HuH-7.5 (cell line): Measurements from ENCODE around the gene SSBP3.

Experiments used
- DNase-seq: peaks from one replicate; pipeline ENCODE4 v3.0.0; 2011; ENCODE audit warnings: low spot score

SSBP3 gene

GRCh38 chr1:54409156-54410142, 3.3 kb upstream of the SSBP3 start:
- no peak for DNase-seq

GRCh38 chr1:54408147-54409066, 2.2 kb upstream of the SSBP3 start:
- no peak for DNase-seq

- peak; percentile 87 for DNase-seq
Measured at GRCh38 chr1:54407404-54408146, 1.4 kb upstream of the SSBP3 start.

GRCh38 chr1:54407154-54407403, 885 bp upstream of the SSBP3 start:
- no peak for DNase-seq

GRCh38 chr1:54405898-54406293, 298 bp downstream of the SSBP3 start:
- DNase-seq, result no peak

- peak; percentile 42 for DNase-seq
Measured at GRCh38 chr1:54404939-54405897, 976 bp downstream of the SSBP3 start.

- DNase-seq, result no peak
Measured at GRCh38 chr1:54404263-54404662, 1.9 kb downstream of the SSBP3 start.

- DNase-seq, result no peak
Measured at GRCh38 chr1:54403808-54404261, 2.4 kb downstream of the SSBP3 start.

- DNase-seq, result no peak
Measured at GRCh38 chr1:54403405-54403804, 2.8 kb downstream of the SSBP3 start.

GRCh38 chr1:54402896-54403295, 3.3 kb downstream of the SSBP3 start:
- DNase-seq, result no peak

GRCh38 chr1:54401799-54402198, 4.4 kb downstream of the SSBP3 start:
- no peak for DNase-seq

GRCh38 chr1:54400329-54400728, 5.9 kb downstream of the SSBP3 start:
- DNase-seq, result no peak

GRCh38 chr1:54399765-54400164, 6.4 kb downstream of the SSBP3 start:
- DNase-seq, result no peak

GRCh38 chr1:54398963-54399528, 7.1 kb downstream of the SSBP3 start:
- no peak for DNase-seq

- DNase-seq, result no peak
Measured at GRCh38 chr1:54397980-54398379, 8.2 kb downstream of the SSBP3 start.

GRCh38 chr1:54397090-54397591, 9.1 kb downstream of the SSBP3 start:
- DNase-seq, result no peak

- no peak for DNase-seq
Measured at GRCh38 chr1:54396261-54396933, 9.8 kb downstream of the SSBP3 start.

- no peak for DNase-seq
Measured at GRCh38 chr1:54395281-54395934, 10.8 kb downstream of the SSBP3 start.

GRCh38 chr1:54394104-54394503, 12.1 kb downstream of the SSBP3 start:
- DNase-seq, result no peak
